Stimulated activated naive CD8-positive, alpha-beta T cell treated with anti-CD3 and anti-CD28 coated beads, Interleukin-15, amount 100 ng/mL, for 72 hours (primary cell): ENCODE data around the gene TMEM132C.
"Not testable (repeated sequence)": the region's sequence is repeated elsewhere in the genome, so short reads cannot be mapped to it uniquely, and the experiment has no call there.

Experiments
- ATAC-seq: fragments of 150-1000 bp; cut with Tn5 transposase; 2 replicates; pipeline ENCODE4 v1.10.0; 2021; ENCODE audit warnings: mild to moderate bottlenecking, moderate library complexity
- DNase-seq, 2 donors: peaks; one replicate each; pipeline ENCODE4 v3.0.0; 2021 to 2022
- H3K27ac Mint-ChIP-seq, 2 donors: one replicate each; pipeline ENCODE4 v1.8.0; 2022; ENCODE audit warnings: mild to moderate bottlenecking in 2 of 2, mixed read lengths in 2 of 2, moderate library complexity in 2 of 2
- H3K27me3 Mint-ChIP-seq: one replicate; pipeline ENCODE4 v1.8.0; 2022; ENCODE audit warnings: mixed read lengths
- H3K4me1 Mint-ChIP-seq: one replicate; pipeline ENCODE4 v1.8.0; 2022; ENCODE audit warnings: mild to moderate bottlenecking, mixed read lengths
- H3K4me3 Mint-ChIP-seq, 2 donors: one replicate each; pipeline ENCODE4 v1.8.0; 2022; ENCODE audit warnings: mild to moderate bottlenecking in 2 of 2, mixed read lengths in 2 of 2, moderate library complexity in 1 of 2
- H3K9me3 Mint-ChIP-seq, 2 donors: one replicate each; pipeline ENCODE4 v1.8.0; 2022; ENCODE audit warnings: mixed read lengths in 2 of 2

Gene TMEM132C

GRCh38 chr12:128450810-128451209 lies 183.8 kb downstream of the TMEM132C start:
- no peak for DNase-seq
- no peaks in the 10 kb centered on the region for H3K4me1 Mint-ChIP-seq
- no peak overlapping the region for H3K27ac Mint-ChIP-seq
- H3K27me3 Mint-ChIP-seq = no peaks in the 10 kb centered on the region
- no peak for ATAC-seq
- no peak overlapping the region for H3K4me3 Mint-ChIP-seq
- H3K9me3 Mint-ChIP-seq = peaks cover 0 to 4% of the 10 kb centered on the region in 2 donors

- Mint-ChIP-seq H3K9me3 (peaks cover 6 to 21% of the 10 kb centered on the region in 2 donors), H3K27ac (no peak overlapping the region), H3K4me3 (no peak overlapping the region), H3K4me1 (no peaks in the 10 kb centered on the region), H3K27me3 (no peaks in the 10 kb centered on the region)
- DNase-seq (no peak), ATAC-seq (no peak)
Measured at GRCh38 chr12:128455851-128456250, 188.9 kb downstream of the TMEM132C start.

DNA sequence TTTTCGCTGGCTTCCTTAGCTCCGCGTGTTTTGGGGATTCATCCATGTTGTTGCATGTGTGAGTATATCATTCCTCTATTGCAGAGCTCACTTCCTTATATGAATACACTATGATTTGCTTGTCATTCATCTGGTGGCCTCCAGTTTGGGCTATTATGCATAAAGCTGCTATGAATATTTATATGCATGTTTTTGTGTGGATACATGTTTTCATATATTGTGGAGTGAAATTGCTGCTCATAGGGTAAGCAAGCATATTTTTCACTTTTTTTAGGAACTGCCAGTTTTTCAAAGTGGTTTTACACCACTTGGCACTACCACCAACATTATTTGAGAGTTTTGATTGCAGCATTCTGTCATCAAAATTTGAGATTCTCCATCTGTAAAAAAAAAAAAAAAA lies 190.0 kb downstream of the TMEM132C start:
- no peak overlapping the region for H3K4me3 Mint-ChIP-seq
- H3K27ac Mint-ChIP-seq = no peak overlapping the region
- H3K4me1 Mint-ChIP-seq = no peaks in the 10 kb centered on the region
- no peak for ATAC-seq
- peaks cover 6 to 21% of the 10 kb centered on the region in 2 donors for H3K9me3 Mint-ChIP-seq
- no peaks in the 10 kb centered on the region for H3K27me3 Mint-ChIP-seq
- no peak for DNase-seq

- Mint-ChIP-seq H3K27me3 (no peaks in the 10 kb centered on the region), H3K9me3 (peaks cover 6 to 21% of the 10 kb centered on the region in 2 donors), H3K4me1 (no peaks in the 10 kb centered on the region), H3K27ac (no peak overlapping the region), H3K4me3 (no peak overlapping the region)
- DNase-seq = no peak
- no peak for ATAC-seq
Measured at GRCh38 chr12:128458301-128458974, 191.5 kb downstream of the TMEM132C start.

DNA sequence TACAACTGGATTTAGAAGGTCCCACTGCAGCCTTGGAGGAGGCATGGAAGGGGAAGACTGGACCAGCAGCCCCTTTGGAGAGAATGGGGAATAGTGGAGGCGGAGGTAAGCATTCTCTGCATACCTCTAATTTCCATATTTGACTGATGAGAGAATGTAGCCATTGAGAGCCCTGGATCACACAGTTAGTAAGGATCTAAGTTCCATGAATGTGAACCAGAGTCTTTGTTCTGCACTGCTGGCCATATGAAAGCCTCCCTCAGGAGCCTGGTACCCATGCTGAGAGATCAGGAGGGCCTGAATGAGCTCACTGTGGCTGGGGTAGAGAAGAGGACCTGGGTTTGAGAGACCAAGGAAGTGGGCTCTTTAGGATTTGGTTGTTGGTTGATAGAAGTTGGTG lies 192.1 kb downstream of the TMEM132C start:
- ATAC-seq = no peak
- DNase-seq = no peak
- no peak overlapping the region for H3K4me3 Mint-ChIP-seq
- H3K4me1 Mint-ChIP-seq = no peaks in the 10 kb centered on the region
- no peaks in the 10 kb centered on the region for H3K27me3 Mint-ChIP-seq
- peaks cover 6 to 21% of the 10 kb centered on the region in 2 donors for H3K9me3 Mint-ChIP-seq
- H3K27ac Mint-ChIP-seq = no peak overlapping the region

DNA sequence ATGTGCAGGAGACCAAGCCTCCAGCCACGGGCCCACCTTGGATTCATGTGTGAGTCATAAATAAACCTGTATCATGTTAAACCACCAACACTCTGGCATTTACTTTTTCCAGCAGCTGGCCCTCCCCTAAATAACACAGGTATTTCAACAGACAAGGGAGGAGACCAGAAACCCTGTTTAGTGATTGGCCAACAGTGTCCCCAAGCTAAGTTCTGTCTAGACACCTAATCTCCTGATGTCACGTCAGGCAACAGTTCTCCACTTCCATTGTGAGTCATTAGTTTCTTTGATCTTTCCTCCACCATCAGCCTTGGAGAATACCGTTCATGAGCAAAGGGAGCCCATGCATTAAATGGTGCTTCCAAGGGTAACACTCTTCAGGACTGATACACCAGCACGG lies 196.9 kb downstream of the TMEM132C start:
- Mint-ChIP-seq H3K27ac (no peak overlapping the region), H3K27me3 (no peaks in the 10 kb centered on the region), H3K4me3 (no peak overlapping the region), H3K9me3 (peaks cover 10 to 34% of the 10 kb centered on the region in 2 donors), H3K4me1 (no peaks in the 10 kb centered on the region)
- no peak for ATAC-seq
- DNase-seq = no peak

DNA sequence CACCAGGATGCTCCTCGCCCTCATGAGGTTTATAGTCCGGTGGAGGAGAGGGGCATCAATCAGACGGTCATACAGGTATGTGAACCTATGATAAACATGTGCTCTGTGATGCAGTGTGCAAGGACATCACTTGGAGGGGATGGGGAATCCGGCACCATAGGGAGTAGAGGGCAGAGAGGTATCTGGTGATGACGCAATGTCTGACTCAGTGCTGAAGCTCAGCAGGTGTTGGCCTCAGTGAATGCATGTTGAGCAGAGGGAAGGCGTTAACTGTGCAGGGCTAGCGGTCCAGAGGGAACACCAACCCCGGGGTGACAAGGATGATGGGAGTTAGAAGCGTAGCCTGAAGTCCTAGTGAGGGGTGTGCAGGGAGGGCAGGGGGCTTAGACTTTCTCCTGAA lies 200.9 kb downstream of the TMEM132C start:
- H3K4me3 Mint-ChIP-seq = no peak overlapping the region
- ATAC-seq = no peak
- H3K27me3 Mint-ChIP-seq = no peaks in the 10 kb centered on the region
- H3K9me3 Mint-ChIP-seq = peaks cover 6 to 20% of the 10 kb centered on the region in 2 donors
- H3K27ac Mint-ChIP-seq = no peak overlapping the region
- no peaks in the 10 kb centered on the region for H3K4me1 Mint-ChIP-seq
- DNase-seq = no peak

- H3K27me3 Mint-ChIP-seq = no peaks in the 10 kb centered on the region
- no peak for ATAC-seq
- H3K4me3 Mint-ChIP-seq = no peak overlapping the region
- H3K27ac Mint-ChIP-seq = no peak overlapping the region
- H3K9me3 Mint-ChIP-seq = peaks cover 15 to 30% of the 10 kb centered on the region in 2 donors
- H3K4me1 Mint-ChIP-seq = no peaks in the 10 kb centered on the region
- DNase-seq = no peak
Measured at GRCh38 chr12:128468926-128469325, 202.0 kb downstream of the TMEM132C start.

DNA sequence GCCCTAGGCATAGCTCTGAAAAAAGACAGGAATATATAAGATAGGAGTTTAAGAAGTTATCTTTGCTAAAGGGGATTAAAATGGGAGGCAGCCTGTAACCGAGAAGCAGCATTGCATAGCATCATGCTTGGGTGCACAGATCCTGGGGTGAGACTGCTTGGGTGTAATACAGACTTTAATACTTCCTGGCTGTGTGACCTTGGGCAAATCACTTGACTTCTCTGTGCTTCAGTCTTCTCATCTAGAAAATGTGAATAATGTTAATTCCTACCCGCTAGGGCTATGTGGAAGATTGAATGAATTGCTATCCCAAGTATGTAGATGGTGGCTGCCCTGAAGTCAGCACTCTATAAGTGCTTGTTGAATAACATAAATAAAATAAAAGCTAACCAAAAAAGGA lies 204.5 kb downstream of the TMEM132C start:
- no peak for ATAC-seq
- H3K9me3 Mint-ChIP-seq = peaks cover 10 to 25% of the 10 kb centered on the region in 2 donors
- no peak overlapping the region for H3K4me3 Mint-ChIP-seq
- H3K27me3 Mint-ChIP-seq = no peaks in the 10 kb centered on the region
- H3K4me1 Mint-ChIP-seq = no peaks in the 10 kb centered on the region
- DNase-seq = no peak
- no peak overlapping the region for H3K27ac Mint-ChIP-seq

DNA sequence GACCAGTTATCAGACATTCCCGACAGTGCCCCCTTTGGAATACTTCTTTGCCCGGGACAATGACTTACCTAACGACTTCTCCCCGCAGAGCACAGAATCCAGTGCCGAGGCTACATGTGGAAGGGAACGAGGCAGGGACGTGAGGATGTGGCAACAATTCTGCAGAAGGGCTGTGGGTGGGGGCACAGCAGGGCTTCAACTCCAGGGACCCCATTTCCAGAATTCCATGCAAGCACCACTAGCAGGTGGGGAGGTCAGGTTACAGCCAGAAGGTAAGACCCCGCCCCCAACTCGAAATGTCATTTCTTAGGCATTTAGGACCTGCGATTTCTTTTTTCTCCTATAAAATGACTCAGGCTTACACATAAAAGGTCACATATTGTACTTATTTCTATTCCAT lies 207.9 kb downstream of the TMEM132C start:
- Mint-ChIP-seq H3K27me3 (no peaks in the 10 kb centered on the region), H3K4me3 (no peak overlapping the region), H3K9me3 (peaks cover 10 to 12% of the 10 kb centered on the region in 2 donors), H3K27ac (no peak overlapping the region), H3K4me1 (no peaks in the 10 kb centered on the region)
- no peak for ATAC-seq
- no peak for DNase-seq

- no peak overlapping the region for H3K27ac Mint-ChIP-seq
- H3K4me1 Mint-ChIP-seq = no peaks in the 10 kb centered on the region
- H3K4me3 Mint-ChIP-seq = no peak overlapping the region
- DNase-seq (no peak), ATAC-seq (no peak)
- H3K27me3 Mint-ChIP-seq = no peaks in the 10 kb centered on the region
- H3K9me3 Mint-ChIP-seq = peaks cover 10 to 12% of the 10 kb centered on the region in 2 donors
Measured at GRCh38 chr12:128476266-128476665, 209.3 kb downstream of the TMEM132C start.

- Mint-ChIP-seq H3K4me1 (no peaks in the 10 kb centered on the region), H3K27ac (no peak overlapping the region), H3K9me3 (no peaks in the 10 kb centered on the region), H3K27me3 (no peaks in the 10 kb centered on the region), H3K4me3 (no peak overlapping the region)
- DNase-seq (no peak), ATAC-seq (no peak)
Measured at GRCh38 chr12:128483526-128484255, 216.7 kb downstream of the TMEM132C start.

DNA sequence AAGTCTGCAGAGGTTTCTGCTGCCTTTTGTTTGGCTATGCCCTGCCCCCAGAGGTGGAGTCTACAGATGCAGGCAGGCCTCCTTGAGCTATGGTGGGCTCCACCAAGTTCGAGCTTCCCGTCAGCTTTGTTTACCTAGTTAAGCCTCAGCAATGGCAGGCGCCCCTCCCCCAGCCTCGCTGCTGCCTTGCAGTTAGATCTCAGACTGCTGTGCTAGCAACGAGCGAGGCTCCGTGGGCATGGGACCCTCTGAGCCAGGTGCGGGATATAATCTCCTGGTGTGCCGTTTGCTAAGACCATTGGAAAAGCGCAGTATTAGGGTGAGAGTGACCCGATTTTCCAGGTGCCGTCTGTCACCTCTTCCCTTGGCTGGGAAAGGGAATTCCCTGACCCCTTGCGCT lies 230.4 kb downstream of the TMEM132C start:
- H3K9me3 Mint-ChIP-seq = peaks cover 9 to 19% of the 10 kb centered on the region in 2 donors
- DNase-seq, H3K4me1 Mint-ChIP-seq, ATAC-seq, H3K4me3 Mint-ChIP-seq, H3K27me3 Mint-ChIP-seq, H3K27ac Mint-ChIP-seq: not testable (repeated sequence)

DNA sequence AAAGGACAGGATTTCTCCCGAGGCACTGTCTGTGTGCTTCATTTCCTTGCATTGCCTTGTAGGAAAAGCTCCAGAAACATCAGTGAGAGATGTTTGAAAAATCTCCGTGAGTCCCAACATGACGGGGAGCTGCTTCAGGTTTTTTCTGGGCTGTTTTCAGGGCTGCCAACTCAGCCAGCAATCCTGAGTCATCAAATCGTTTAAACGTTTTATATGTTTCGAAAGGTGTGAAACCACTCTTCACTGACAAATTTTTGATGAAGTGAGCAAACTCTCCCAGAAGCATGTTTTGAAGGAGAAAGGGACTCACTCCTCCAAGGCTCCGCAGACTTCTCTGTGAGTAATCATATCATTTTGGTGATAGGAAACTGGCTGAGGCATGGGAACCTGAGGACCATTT lies 240.5 kb downstream of the TMEM132C start:
- Mint-ChIP-seq H3K27me3 (no peaks in the 10 kb centered on the region), H3K4me3 (no peak overlapping the region), H3K9me3 (peaks cover 11 to 40% of the 10 kb centered on the region in 2 donors), H3K27ac (no peak overlapping the region), H3K4me1 (no peaks in the 10 kb centered on the region)
- no peak for DNase-seq
- ATAC-seq = no peak

- Mint-ChIP-seq H3K4me3 (no peak overlapping the region), H3K4me1 (no peaks in the 10 kb centered on the region), H3K9me3 (peaks cover 15 to 36% of the 10 kb centered on the region in 2 donors), H3K27ac (no peak overlapping the region), H3K27me3 (no peaks in the 10 kb centered on the region)
- no peak for ATAC-seq
- DNase-seq = no peak
Measured at GRCh38 chr12:128509170-128509569, 242.2 kb downstream of the TMEM132C start.

- Mint-ChIP-seq H3K27ac (no peak overlapping the region), H3K4me1 (no peaks in the 10 kb centered on the region), H3K9me3 (peaks cover 15 to 35% of the 10 kb centered on the region in 2 donors), H3K27me3 (no peaks in the 10 kb centered on the region), H3K4me3 (no peak overlapping the region)
- ATAC-seq = no peak
- DNase-seq = no peak
Measured at GRCh38 chr12:128510511-128510910, 243.5 kb downstream of the TMEM132C start.
